DOHH2 (cell line): ENCODE data around the gene XIRP2.

ENCODE experiments used
- CTCF ChIP-seq: fragments of 200-600 bp; sonication (generic); IDR thresholded peaks from one replicate; pipeline ENCODE4 v1.5.1; 2014; ENCODE audit warnings: antibody characterized with exemption, mild to moderate bottlenecking, low read depth, low read length; ENCODE audit not compliant: poor library complexity, severe bottlenecking
- EZH2phosphoT487 ChIP-seq: fragments of 200-600 bp; sonication (generic); IDR thresholded peaks from 2 replicates; pipeline ENCODE4 v1.6.1; 2017; ENCODE audit warnings: borderline replicate concordance, mild to moderate bottlenecking, antibody characterized with exemption, low read length, moderate library complexity, mixed read lengths

DNA sequence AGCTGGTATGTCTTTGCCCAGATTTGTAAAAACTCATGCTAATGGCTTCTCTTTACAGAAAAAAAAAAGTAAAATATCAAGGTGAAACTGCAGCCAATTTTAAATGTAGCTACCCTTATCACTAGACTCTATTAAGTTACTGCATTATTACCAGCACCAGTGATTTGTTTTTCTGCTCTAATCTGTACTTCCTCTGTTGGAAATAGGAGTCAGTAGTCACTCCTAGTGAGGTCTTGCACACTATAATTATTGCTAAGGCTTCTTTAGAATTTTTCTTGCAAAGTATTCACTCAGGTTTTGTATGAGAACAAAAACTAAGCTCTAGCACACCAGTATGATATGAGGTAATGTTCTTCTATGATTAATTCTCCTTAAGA lies 215.5 kb downstream of the XIRP2 start:
- no peak for TF ChIP-seq CTCF
- TF ChIP-seq EZH2phosphoT487, result no peak
